Transverse colon (tissue), 4 donors: ENCODE measurements around the gene CLDN22.

ENCODE experiments used
- EP300 ChIP-seq: sonication (generic); formaldehyde crosslinking; IDR thresholded peaks from one replicate; pipeline ENCODE4 v1.6.1; 2017; ENCODE audit warnings: antibody characterized with exemption, low read depth
- POLR2AphosphoS5 ChIP-seq, 3 donors: sonication (generic); formaldehyde crosslinking; IDR thresholded peaks; one replicate each; pipeline ENCODE4 v1.6.1; 2016; ENCODE audit warnings: antibody characterized with exemption in 3 of 3
- TF ChIP-seq, protein P1 (sequence below), 5 experiments: fragments of 200-600 bp in 3 of 5; fragments of 450-650 bp in 2 of 5; sonication (generic) in 3 of 5; IDR thresholded peaks; 1 replicate in 2 of 5; 2 replicates in 3 of 5; pipeline ENCODE4 v1.5.1; 2016 to 2017; ENCODE audit warnings: antibody characterized with exemption in 5 of 5, inconsistent platforms in 3 of 5, mild to moderate bottlenecking in 2 of 5, moderate library complexity in 1 of 5

DNA sequence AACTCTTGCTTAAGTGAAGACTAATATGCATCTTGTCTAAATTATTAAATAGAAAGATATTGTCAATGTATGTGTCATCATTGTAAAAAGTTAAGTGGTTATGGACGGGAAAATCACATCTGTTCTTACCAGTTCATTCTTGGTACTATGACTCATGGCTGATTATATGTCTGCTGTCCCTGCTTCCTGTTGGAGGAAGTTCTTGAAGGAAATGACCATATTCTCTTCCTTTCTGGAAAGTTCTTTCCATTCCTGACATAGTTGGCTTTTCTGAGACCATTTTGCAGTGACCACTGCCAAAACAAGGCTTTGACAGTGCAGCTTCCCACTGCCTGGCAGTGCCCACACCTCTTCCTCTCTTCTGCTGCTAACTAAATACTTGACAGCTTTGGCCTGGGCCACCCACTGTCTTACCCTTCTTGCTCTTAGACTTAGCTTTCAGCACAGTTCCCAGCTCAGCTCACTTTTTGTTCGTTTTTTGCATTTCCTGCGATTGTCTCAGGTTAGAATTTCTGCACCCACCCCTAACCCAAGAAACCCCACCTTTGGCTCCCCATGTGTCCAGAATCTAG, 15.4 kb upstream of the CLDN22 start:
- TF ChIP-seq, protein P1, sequence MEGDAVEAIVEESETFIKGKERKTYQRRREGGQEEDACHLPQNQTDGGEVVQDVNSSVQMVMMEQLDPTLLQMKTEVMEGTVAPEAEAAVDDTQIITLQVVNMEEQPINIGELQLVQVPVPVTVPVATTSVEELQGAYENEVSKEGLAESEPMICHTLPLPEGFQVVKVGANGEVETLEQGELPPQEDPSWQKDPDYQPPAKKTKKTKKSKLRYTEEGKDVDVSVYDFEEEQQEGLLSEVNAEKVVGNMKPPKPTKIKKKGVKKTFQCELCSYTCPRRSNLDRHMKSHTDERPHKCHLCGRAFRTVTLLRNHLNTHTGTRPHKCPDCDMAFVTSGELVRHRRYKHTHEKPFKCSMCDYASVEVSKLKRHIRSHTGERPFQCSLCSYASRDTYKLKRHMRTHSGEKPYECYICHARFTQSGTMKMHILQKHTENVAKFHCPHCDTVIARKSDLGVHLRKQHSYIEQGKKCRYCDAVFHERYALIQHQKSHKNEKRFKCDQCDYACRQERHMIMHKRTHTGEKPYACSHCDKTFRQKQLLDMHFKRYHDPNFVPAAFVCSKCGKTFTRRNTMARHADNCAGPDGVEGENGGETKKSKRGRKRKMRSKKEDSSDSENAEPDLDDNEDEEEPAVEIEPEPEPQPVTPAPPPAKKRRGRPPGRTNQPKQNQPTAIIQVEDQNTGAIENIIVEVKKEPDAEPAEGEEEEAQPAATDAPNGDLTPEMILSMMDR (IDR thresholded peaks at IDR 0.05): no peak
- no peak for TF ChIP-seq EP300
- TF ChIP-seq POLR2AphosphoS5 (IDR thresholded peaks at IDR 0.05): no peak
